Medulla oblongata (tissue), 1 donor: ENCODE results near the gene PCBP3.

Source experiments
- DNase-seq: peaks from one replicate; pipeline ENCODE4 v3.0.0-alpha.2; 2015; ENCODE audit errors: extremely low spot score

Gene PCBP3

DNA sequence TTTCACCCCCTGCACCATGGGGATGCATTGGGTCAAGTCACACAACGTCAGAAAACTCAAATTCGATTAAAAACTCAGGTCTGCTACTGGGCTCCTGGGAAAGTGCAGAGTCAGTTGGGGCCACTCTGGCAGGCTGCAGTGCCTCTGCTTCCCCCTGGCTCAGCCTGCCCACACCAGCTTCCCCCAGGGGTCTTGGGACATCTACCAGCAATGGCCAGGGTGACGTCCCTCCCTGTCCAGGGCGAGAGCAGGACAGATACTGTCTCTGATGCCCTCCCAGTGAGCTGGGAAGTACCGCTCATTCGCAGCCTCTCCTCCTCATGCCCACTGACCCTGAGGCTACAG is 231.9 kb downstream of the PCBP3 start:
- no peak for DNase-seq

DNA sequence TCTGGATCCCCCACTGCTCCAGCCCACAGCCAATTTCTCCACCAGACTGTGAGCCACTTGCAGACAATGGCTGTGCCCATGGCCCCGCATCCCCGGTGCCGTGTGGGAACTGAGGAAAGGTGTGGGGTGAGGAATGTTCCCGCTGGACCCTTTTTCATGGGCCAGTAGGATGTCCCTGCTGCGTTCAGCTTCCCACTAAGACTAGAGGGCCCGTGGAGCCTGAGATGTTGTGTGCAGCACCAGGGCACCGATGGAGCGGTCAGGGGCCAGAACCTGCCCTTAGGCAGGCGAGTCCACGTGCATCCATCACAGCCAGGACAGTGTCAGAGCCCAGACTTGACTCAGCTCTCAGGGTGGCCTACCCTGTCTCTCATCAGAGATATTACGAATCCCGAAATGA is 232.4 kb downstream of the PCBP3 start:
- DNase-seq: no peak

DNA sequence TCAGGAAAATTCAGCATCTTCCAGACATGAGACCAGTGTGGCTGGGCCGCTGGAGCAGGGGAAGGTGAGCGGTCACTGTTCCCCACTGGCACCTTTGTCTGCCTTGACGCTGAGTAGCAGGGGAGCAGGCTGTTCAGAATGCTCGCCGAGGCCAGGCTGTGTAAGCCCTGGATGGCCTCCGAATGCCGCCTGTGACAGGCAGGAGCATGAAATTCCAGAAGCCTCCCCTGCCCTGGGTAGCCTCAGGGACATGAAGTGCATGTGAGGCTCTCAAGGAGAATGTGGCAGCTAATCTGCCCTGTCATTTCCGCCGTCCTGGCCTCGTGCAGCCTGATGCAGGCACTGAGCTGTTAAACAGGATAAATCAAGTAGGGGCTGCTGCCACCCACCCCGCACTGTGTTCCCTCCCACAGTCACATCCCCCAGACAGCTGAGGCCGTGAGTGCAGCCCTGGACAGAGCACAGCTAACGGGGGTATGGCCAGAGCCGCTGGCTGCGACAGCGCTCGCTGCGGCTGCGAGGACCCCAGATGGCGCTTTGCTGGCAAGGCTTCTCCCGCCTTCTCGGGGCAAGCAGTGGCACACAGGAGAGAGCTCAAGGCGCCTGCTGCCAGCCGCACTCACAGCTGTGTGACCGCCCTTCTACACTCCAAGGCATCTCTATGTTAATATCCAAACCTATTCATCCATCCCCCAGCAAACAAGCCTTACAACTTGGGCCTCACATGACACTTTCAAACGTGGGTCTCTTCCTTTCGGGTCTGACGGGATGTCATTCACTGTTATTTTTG is 233.1 kb downstream of the PCBP3 start:
- DNase-seq: no peak

DNA sequence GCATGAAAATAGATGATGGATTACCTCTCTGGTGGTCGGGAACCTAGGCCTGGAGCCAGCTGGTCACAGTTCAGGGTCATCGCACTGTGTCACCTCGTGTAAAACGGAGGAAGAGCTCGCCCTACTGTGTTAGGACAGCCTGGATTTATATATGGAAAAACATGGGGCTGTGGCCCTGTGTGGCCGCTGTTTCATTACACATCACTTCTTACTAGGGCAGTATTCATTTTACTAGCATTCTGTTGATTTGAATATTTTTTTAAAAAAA is 233.6 kb downstream of the PCBP3 start:
- no peak for DNase-seq

- no peak for DNase-seq
Measured at GRCh38 chr21:45877821-45878469, 234.4 kb downstream of the PCBP3 start.

- peak; percentile 84 for DNase-seq
Measured at GRCh38 chr21:45880097-45881068, 236.9 kb downstream of the PCBP3 start.

GRCh38 chr21:45882645-45883044 is 239.1 kb downstream of the PCBP3 start:
- peak; percentile 26 for DNase-seq

DNA sequence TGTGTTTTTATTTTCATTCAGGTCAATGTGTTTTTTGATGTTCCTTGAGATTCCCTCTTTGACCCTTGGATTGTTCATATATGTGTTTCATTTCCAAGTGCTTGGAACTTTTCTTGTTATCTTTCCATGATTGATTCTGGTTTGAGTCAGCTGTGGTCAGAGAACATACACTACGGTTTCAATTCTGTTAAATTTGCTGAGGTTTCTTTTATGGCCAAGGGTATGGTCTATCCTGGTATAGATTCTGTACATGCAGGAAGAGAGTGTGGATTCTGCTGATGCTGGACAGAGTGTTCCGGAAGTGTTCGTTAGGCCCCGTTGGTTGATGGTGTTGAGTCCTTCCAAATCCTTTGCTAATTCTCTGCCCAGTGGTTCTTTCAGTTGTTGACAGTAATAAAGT is 239.6 kb downstream of the PCBP3 start:
- no peak for DNase-seq

- DNase-seq: no peak
Measured at GRCh38 chr21:45885597-45885929, 242.0 kb downstream of the PCBP3 start.

DNA sequence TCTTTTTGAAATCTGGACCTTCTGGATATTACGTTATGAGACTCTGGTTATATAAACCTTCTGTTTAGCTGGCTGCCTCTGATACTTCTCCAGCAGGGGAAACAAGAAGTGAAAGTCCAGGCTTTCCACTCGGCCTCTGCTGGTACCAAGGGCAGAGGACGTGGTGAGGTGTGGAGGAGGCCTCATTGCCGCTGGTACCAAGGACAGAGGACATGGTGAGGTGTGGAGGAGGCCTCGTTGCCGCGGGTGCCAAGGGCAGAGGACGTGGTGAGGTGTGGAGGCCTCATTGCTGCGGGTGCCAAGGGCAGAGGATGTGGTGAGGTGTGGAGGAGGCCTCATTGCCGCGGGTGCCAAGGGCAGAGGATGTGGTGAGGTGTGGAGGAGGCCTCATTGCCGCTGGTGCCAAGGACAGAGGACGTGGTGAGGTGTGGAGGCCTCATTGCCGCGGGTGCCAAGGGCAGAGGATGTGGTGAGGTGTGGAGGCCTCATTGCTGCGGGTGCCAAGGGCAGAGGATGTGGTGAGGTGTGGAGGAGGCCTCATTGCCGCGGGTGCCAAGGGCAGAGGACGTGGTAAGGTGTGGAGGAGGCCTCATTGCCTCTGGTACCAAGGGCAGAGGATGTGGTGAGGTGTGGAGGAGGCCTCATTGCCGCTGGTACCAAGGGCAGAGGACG is 242.5 kb downstream of the PCBP3 start:
- DNase-seq: peak; percentile 26

DNA sequence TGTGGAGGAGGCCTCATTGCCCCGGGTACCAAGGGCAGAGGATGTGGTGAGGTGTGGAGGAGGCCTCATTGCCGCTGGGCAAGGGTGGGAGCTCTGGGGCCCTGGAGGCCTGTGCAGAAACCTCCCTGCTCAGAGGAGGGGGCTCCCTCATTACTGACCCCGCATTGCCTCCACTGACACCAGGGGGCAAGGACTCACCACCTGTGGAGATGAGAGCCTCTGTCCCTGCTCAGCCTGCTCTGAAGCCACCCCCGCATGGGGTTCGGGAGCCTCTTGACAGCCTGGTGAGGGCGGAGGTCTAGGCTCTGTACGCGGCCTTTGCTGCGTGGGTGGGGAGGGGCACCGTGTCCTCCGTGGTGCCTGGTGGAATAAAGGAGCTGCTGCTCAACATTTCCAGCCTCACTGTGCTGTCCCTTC is 243.1 kb downstream of the PCBP3 start:
- DNase-seq: no peak

GRCh38 chr21:45887120-45887611 is 243.6 kb downstream of the PCBP3 start:
- DNase-seq: peak; percentile 59

GRCh38 chr21:45887788-45888187 is 244.3 kb downstream of the PCBP3 start:
- no peak for DNase-seq

- no peak for DNase-seq
Measured at GRCh38 chr21:45888386-45889009, 245.0 kb downstream of the PCBP3 start.

- DNase-seq: no peak
Measured at GRCh38 chr21:45889256-45889655, 245.7 kb downstream of the PCBP3 start.

- no peak for DNase-seq
Measured at GRCh38 chr21:45889961-45890360, 246.4 kb downstream of the PCBP3 start.

DNA sequence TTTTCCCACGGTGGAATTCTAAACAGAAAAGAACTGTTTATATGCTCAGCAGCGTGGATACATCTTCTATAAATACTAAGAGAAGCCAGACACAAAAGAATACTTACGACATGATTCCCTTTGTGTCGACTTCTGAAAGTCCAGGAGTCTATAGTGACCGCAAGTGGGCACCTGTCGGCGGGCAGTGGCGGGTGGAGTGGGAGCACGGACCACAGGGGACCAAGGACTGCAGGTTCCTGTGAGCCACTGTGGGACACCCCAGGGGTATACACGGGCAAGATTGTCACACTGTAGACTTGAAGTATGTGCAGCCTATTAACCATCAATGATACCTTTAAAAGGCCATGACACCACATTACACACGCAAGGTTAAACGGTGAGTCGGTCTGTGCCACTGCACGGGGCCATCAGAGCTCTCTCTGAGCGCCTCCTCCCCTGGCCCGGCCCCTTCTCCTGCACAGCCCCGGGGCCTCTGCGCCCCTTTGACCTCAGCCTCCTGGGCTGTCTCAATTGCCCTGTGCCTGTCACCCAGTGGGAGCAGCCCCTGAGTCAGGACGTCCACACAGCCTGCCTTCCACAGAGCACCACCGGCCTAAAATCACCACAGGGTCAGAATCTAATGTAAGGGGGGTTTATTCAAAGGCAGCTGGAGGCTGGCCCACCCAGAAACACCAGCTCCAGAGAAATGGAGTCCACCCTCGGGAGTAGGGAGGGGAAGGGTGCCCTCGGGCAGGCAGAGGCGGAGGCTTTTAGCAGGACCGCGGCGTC is 248.0 kb downstream of the PCBP3 start:
- no peak for DNase-seq

- no peak for DNase-seq
Measured at GRCh38 chr21:45892156-45892915, 248.8 kb downstream of the PCBP3 start.

DNA sequence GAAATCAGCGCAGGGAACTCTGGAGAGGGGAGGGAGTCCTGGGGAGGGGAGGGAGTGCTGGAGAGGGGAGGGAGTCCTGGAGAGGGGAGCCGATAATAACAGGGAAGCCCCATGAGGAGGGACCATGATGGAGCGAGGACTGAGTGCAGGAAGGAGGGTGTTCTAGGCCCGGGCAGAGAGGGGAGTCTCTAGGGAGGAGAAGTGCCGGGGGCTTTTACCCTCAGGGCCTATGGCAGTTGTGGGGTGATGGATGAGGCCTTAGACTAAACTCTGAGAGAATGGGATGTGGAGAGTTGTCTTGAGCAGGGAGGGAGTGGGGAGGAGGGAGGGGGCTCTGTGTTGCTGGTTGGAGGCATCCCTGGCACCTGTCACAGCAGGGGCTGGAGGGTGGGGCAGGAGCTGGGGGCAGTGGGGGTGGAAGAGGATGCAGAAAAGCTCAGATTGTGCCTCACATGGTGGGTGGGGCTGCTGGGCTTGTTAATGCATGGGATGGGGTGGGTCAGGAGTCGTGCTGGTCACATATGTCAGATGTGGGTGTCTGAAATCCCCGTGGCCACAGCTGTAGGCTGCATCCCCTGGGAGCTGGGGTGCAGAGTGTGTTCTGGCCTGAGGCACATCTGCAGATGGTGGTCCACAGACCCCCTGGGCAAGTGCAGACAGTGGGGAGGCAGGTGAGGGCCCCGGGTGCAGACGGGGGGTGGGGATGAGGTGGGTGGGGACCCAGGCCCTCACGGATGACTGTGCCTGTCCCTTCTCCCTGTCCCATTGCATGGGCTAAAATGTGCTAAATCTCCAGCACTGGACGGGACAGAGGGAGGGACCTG is 249.6 kb downstream of the PCBP3 start:
- no peak for DNase-seq
